GM21390 (cell line): ENCODE data around the gene TPX2.

Experiments
- ATAC-seq: cut with Tn5 transposase; IDR thresholded peaks from one replicate; pipeline ENCODE4 v1.9.1; 2021; ENCODE audit not compliant: unreplicated experiment

Gene TPX2

DNA sequence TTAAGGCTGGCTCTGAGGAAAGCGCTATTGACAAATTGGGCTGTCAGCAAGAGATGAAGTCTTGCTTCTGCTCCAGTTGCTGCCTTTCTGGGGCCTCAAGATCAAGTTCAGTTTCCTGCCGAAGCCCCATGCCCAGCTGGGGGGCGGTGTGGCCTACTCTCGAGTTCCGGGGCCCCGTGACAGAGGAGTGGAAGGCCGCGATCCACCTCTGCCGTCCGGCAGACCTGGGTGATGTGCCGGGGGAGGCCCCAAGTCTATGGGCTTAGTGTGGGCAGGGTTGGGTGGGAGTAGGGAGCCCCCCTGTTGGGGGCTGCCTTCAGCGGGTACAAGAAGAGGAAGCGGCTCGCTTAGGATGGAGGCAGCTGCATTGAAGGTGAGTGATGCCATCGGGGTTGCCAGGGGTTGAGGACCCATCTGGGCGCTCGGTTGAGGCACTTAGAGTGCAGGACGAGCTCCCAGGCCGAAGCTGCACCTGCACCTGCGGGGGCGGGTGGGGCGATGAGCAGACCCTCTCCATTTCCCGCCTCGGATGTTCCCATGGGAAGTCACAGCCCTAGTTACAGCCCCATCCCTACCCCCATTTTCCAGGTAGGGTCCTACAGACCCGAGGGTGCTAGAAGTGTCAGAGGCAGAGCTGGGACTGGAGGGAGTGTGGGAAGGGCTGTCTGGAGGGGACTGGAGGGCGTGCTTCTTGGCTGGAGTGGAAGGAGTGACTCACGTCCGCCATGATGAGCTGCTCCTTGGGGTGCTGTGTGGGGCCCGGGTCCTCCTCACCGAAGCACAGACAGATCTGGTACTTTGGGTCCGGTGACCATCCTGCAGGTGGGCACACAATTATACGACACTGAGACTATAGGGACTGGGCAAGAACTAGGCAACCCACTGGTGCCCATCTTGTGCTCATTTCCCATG is 109.3 kb downstream of the TPX2 start:
- no peak for ATAC-seq

DNA sequence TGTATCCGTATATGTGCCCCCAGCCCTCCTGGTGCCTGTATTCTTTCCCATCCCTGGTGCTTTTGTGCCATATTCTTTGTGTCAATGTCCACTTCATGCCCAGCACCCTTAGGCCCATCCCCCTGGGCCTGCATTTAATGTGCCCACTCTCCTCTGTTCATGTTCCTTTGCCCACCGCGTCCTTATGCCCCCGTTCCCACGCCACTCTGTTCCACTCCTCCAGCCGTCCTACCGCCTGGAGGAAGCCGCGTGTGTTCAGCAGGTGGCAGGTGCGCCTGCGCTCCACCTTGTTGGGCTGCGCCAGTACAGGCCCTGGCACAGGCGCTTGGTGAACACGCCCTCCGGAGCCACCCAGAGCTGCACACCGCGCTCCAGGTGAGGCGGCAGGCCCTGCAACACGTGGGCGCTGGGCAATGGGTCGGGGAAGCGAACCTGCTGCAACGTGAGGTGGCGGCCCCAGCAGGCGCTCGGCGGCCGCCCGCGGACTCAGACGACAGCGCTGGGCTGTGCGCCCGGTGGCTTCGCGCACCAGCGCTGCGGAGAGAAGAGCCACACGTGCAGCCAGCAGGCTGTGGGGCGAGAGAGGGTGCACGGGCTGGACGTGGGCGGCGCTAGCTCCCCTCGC is 110.3 kb downstream of the TPX2 start:
- ATAC-seq = no peak
